H1 (cell line): ENCODE measurements around the gene CTSW.

Source experiments
- CEBPB ChIP-seq: IDR thresholded peaks from 2 replicates; pipeline ENCODE4 v1.6.1; 2012; ENCODE audit warnings: low read depth, low read length
- EGR1 ChIP-seq: IDR thresholded peaks from 2 replicates; pipeline ENCODE4 v1.6.1; 2011; ENCODE audit warnings: low read depth, low read length, borderline replicate concordance
- POLR2A ChIP-seq, 2 experiments: IDR thresholded peaks; 1 replicate in 1 of 2; 2 replicates in 1 of 2; pipeline ENCODE4 v1.6.1; 2011; ENCODE audit warnings: low read depth in 2 of 2, low read length in 2 of 2, mild to moderate bottlenecking in 2 of 2; ENCODE audit errors: control extremely low read depth in 1 of 2
- POLR2AphosphoS5 ChIP-seq: IDR thresholded peaks from 2 replicates; pipeline ENCODE4 v1.6.1; 2011; ENCODE audit warnings: low read depth, low read length
- SIN3A ChIP-seq, 2 experiments: IDR thresholded peaks in 1 of 2; conservative IDR thresholded peaks in 1 of 2; 2 replicates each; pipeline ENCODE4 v1.6.1; 2011 to 2012; ENCODE audit warnings: low read length in 2 of 2, improper control_type of control experiment in 1 of 2, low read depth in 1 of 2, mild to moderate bottlenecking in 1 of 2
- SRF ChIP-seq: IDR thresholded peaks from 2 replicates; pipeline ENCODE4 v1.6.1; 2011; ENCODE audit warnings: mild to moderate bottlenecking, low read depth, low read length, moderate library complexity
- TAF1 ChIP-seq: IDR thresholded peaks from 2 replicates; pipeline ENCODE4 v1.6.1; 2011; ENCODE audit warnings: mild to moderate bottlenecking, low read depth, low read length
- TCF12 ChIP-seq: IDR thresholded peaks from 2 replicates; pipeline ENCODE4 v1.6.1; 2011; ENCODE audit warnings: low read depth, mild to moderate bottlenecking, low read length
- YY1 ChIP-seq: IDR thresholded peaks from 2 replicates; pipeline ENCODE4 v1.6.1; 2011; ENCODE audit warnings: low read depth, mild to moderate bottlenecking, low read length
- TF ChIP-seq, protein P1 (sequence below), 3 experiments: IDR thresholded peaks; 1 replicate in 2 of 3; 2 replicates in 1 of 3; pipeline versions ENCODE4 v1.5.1 to v1.6.1; 2011; ENCODE audit warnings: low read length in 3 of 3, mild to moderate bottlenecking in 3 of 3, inconsistent platforms in 2 of 3, low read depth in 1 of 3, moderate library complexity in 1 of 3; ENCODE audit not compliant: insufficient read depth in 1 of 3; ENCODE audit errors: control extremely low read depth in 1 of 3

DNA sequence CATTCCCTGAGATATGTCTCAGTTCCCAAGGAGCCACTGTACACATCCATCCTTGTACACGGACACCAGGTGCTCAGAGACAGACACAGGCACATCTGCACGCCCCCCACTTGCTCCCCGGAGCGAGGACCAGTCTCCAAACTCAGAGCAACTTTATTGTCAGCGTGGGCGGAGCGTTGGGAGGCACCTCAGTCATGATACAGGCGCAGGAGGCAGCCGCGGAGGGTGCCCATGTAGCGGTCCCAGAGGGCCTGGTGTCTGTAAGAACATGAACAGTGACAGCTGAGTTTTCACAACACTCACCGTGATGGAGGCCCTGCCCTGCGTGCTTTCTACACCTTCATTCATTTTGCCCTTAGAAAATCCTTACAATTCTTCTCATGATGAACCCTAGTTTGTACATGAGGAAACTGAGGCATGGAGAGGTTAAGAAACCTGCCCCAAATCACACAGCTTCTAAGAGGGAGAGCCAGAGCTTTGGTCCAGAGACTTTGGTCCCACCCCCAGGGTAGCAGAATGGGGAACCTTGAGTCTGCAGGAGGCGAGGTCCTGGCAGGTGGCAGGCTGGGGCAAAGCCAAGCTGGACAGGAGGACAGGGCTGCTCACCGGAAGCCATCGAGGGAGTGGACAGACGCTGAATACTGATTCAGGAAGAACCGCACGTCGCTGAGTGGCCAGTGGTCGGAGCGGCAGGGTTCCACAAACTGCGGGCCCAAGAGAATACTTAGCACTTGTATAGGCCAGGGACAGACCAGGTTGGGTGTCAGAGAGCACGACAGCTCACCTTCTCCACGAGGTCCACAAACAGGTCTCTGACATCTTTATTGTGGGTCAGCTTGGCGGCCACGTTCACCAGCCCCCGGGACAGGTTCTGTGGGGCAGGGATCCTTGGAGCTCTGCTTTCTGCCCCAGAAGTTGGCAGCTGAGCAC is 4.4 kb downstream of the CTSW start:
- no peak; a peak in 1 of 3 replicates for TF ChIP-seq POLR2A (IDR thresholded peaks at IDR 0.05; ENCODE audit: control extremely low read depth in 1 of 2, low read depth in 2 of 2, low read length in 2 of 2)
- TF ChIP-seq, protein P1, sequence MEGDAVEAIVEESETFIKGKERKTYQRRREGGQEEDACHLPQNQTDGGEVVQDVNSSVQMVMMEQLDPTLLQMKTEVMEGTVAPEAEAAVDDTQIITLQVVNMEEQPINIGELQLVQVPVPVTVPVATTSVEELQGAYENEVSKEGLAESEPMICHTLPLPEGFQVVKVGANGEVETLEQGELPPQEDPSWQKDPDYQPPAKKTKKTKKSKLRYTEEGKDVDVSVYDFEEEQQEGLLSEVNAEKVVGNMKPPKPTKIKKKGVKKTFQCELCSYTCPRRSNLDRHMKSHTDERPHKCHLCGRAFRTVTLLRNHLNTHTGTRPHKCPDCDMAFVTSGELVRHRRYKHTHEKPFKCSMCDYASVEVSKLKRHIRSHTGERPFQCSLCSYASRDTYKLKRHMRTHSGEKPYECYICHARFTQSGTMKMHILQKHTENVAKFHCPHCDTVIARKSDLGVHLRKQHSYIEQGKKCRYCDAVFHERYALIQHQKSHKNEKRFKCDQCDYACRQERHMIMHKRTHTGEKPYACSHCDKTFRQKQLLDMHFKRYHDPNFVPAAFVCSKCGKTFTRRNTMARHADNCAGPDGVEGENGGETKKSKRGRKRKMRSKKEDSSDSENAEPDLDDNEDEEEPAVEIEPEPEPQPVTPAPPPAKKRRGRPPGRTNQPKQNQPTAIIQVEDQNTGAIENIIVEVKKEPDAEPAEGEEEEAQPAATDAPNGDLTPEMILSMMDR (IDR thresholded peaks at IDR 0.05; ENCODE audit: control extremely low read depth in 1 of 3, insufficient read depth in 1 of 3, low read depth in 1 of 3, low read length in 3 of 3): no peak
- TF ChIP-seq POLR2AphosphoS5: no peak
- no peak for TF ChIP-seq CEBPB
- TF ChIP-seq TCF12: no peak
- no peak for TF ChIP-seq SIN3A (conservative IDR thresholded peaks at IDR 0.05 in 1 of 2, IDR thresholded peaks at IDR 0.05 in 1 of 2; ENCODE audit: low read depth in 1 of 2, low read length in 2 of 2)
- TF ChIP-seq YY1: no peak
- TF ChIP-seq EGR1: no peak
- TF ChIP-seq SRF: no peak
- 0 out of 2 replicates have a peak, but pooled peaks have one; percentile 3 for TF ChIP-seq TAF1
